DND-41 (cell line): ENCODE measurements around the gene MDFI.

Experiments used
- CTCF ChIP-seq: IDR thresholded peaks from 2 replicates; pipeline ENCODE4 v1.5.1; 2012; ENCODE audit warnings: borderline replicate concordance, low read length, moderate library complexity, mild to moderate bottlenecking; ENCODE audit not compliant: poor library complexity, severe bottlenecking; ENCODE audit errors: extremely low read depth
- EZH2 ChIP-seq: IDR thresholded peaks from 3 replicates; pipeline ENCODE4 v1.6.1; 2012; ENCODE audit warnings: borderline replicate concordance, low read depth, mild to moderate bottlenecking, moderate library complexity, low read length, inconsistent platforms; ENCODE audit not compliant: severe bottlenecking

- TF ChIP-seq CTCF = no peak
- TF ChIP-seq EZH2 = no peak
Observed at GRCh38 chr6:41624621-41625380, 13.5 kb upstream of the MDFI start.
